Measurements from ENCODE around the gene ZNF692.

The ZNF692 gene

DNA sequence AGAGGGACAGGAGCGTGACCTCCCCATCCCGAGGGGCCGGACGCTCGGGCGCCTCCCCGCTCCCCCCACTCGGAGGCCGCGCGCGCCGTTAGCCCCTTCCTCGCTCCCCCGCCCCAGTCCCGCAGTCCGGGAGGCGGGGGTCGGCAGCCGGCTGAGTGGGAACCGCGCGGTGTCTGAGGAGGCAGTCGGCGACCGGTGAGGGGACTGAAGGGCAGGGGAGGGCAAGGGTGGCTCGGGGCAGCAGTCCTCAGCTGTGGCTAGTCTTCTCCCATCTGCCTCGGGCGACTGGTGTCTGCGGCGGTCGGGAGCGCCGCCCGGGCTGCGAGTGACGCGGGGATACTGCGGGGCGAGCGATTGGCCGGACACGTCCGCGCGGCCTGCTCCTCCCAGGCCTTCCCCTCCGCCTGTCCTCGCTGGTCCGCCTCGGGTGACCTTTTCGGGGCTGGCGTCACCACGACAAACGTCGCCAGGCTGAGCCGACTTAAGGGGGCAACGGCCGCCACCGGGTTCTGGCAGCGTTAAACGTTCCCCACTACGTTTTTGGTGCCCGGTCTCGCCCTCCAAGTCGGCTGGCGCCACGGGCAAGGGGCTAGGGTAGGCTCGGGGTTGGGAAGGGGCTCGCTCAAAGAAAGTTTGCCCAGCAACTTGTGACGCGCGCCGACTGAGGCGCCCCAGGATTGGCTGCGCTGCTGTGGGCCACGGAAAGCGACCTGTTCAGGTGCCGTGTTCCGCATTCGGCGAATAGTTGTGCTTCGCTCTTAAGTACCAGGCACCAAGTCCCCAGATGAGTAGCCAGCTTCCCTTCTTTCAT is 20.3 kb downstream of the ZNF692 start:
- TF ChIP-seq TEAD4 (IDR thresholded peaks at IDR 0.05) = peak; percentile 75
- TF ChIP-seq EP300 (IDR thresholded peaks at IDR 0.05; ENCODE audit: borderline replicate concordance) = peak; percentile 22; the same call in 1 of the 2 replicates
- TF ChIP-seq NFIC (IDR thresholded peaks at IDR 0.05) = no peak
- peak; percentile 62 for TF ChIP-seq TCF12 (IDR thresholded peaks at IDR 0.05; ENCODE audit: low read depth)
- TF ChIP-seq RAD21 (IDR thresholded peaks at IDR 0.05; ENCODE audit: low read depth) = no peak
- TF ChIP-seq ZBTB7A (IDR thresholded peaks at IDR 0.05; ENCODE audit: low read depth) = peak; percentile 86
- TF ChIP-seq, protein P1, sequence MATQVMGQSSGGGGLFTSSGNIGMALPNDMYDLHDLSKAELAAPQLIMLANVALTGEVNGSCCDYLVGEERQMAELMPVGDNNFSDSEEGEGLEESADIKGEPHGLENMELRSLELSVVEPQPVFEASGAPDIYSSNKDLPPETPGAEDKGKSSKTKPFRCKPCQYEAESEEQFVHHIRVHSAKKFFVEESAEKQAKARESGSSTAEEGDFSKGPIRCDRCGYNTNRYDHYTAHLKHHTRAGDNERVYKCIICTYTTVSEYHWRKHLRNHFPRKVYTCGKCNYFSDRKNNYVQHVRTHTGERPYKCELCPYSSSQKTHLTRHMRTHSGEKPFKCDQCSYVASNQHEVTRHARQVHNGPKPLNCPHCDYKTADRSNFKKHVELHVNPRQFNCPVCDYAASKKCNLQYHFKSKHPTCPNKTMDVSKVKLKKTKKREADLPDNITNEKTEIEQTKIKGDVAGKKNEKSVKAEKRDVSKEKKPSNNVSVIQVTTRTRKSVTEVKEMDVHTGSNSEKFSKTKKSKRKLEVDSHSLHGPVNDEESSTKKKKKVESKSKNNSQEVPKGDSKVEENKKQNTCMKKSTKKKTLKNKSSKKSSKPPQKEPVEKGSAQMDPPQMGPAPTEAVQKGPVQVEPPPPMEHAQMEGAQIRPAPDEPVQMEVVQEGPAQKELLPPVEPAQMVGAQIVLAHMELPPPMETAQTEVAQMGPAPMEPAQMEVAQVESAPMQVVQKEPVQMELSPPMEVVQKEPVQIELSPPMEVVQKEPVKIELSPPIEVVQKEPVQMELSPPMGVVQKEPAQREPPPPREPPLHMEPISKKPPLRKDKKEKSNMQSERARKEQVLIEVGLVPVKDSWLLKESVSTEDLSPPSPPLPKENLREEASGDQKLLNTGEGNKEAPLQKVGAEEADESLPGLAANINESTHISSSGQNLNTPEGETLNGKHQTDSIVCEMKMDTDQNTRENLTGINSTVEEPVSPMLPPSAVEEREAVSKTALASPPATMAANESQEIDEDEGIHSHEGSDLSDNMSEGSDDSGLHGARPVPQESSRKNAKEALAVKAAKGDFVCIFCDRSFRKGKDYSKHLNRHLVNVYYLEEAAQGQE (IDR thresholded peaks at IDR 0.05; ENCODE audit: low read depth) = no peak
- peak; percentile 93 for TF ChIP-seq CREB1 (IDR thresholded peaks at IDR 0.05; ENCODE audit: low read depth)
- peak; percentile 85 for TF ChIP-seq TAF1 (IDR thresholded peaks at IDR 0.05; ENCODE audit: low read depth)
- peak; percentile 41; the same call in 1 of the 2 replicates for TF ChIP-seq FOXM1 (IDR thresholded peaks at IDR 0.05; ENCODE audit: borderline replicate concordance, low read depth)
- no peak for TF ChIP-seq CEBPB (IDR thresholded peaks at IDR 0.05)
- TF ChIP-seq, protein P2, sequence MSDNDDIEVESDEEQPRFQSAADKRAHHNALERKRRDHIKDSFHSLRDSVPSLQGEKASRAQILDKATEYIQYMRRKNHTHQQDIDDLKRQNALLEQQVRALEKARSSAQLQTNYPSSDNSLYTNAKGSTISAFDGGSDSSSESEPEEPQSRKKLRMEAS (IDR thresholded peaks at IDR 0.05) = peak; percentile 75; the same call in 1 of the 2 replicates
- TF ChIP-seq, protein P3, sequence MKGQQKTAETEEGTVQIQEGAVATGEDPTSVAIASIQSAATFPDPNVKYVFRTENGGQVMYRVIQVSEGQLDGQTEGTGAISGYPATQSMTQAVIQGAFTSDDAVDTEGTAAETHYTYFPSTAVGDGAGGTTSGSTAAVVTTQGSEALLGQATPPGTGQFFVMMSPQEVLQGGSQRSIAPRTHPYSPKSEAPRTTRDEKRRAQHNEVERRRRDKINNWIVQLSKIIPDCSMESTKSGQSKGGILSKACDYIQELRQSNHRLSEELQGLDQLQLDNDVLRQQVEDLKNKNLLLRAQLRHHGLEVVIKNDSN (IDR thresholded peaks at IDR 0.05) = no peak
- TF ChIP-seq EGR1 (IDR thresholded peaks at IDR 0.05) = no peak
- no peak; the same call in none of the 2 replicates for TF ChIP-seq YY1 (IDR thresholded peaks at IDR 0.05; ENCODE audit: low read depth)

DNA sequence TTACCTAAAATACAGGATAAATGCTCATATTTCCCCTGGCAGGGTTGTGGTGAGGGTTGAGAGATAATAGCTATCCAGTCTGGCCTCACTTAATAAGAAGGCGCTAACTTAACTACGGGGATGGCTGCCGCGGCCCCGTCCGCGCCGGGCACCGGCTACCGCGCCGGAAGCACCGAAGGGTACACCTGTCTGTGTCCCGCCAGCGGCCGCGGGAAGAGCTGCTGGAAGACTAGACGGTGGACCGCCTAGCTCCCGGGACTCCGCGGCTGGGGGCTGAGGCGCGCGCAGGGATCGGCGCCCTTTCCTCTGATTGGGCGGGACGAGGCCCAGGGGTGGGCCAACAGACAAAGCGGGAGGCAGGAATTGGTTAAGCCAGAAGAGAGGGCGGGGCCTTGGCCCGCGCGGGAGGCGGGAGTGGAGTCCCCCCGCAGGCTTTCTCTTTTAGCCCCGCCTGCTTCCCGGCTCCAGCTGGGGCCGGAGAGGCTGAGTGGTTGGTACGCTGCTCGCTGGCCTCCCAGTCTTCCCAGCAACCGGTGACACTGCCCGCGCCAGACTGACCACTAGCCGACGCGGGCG is 21.0 kb downstream of the ZNF692 start, which contains the start of gene ZNF672:
ZNF672 (plus strand) TSS at position 444 of the 576 bp plus-strand sequence. CDS start 9,051 bp downstream, outside the sequence.
- peak; percentile 12; the same call in 1 of the 2 replicates for TF ChIP-seq NFIC (IDR thresholded peaks at IDR 0.05)
- peak; percentile 86 for TF ChIP-seq TAF1 (IDR thresholded peaks at IDR 0.05; ENCODE audit: low read depth)
- TF ChIP-seq YY1 (IDR thresholded peaks at IDR 0.05; ENCODE audit: low read depth) = no peak
- TF ChIP-seq ZBTB7A (IDR thresholded peaks at IDR 0.05; ENCODE audit: low read depth) = peak; percentile 42
- TF ChIP-seq EGR1 (IDR thresholded peaks at IDR 0.05) = no peak
- TF ChIP-seq RAD21 (IDR thresholded peaks at IDR 0.05; ENCODE audit: low read depth) = peak; percentile 7; the same call in 1 of the 2 replicates
- TF ChIP-seq FOXM1 (IDR thresholded peaks at IDR 0.05; ENCODE audit: borderline replicate concordance, low read depth) = no peak
- TF ChIP-seq, protein P2 (IDR thresholded peaks at IDR 0.05) = peak; percentile 57; the same call in 1 of the 2 replicates
- no peak for TF ChIP-seq TEAD4 (IDR thresholded peaks at IDR 0.05)
- TF ChIP-seq EP300 (IDR thresholded peaks at IDR 0.05; ENCODE audit: borderline replicate concordance) = no peak
- TF ChIP-seq, protein P3 (IDR thresholded peaks at IDR 0.05) = peak; percentile 38
- TF ChIP-seq, protein P1 (IDR thresholded peaks at IDR 0.05; ENCODE audit: low read depth) = no peak
- TF ChIP-seq CREB1 (IDR thresholded peaks at IDR 0.05; ENCODE audit: low read depth) = peak; percentile 87
- TF ChIP-seq CEBPB (IDR thresholded peaks at IDR 0.05) = no peak

DNA sequence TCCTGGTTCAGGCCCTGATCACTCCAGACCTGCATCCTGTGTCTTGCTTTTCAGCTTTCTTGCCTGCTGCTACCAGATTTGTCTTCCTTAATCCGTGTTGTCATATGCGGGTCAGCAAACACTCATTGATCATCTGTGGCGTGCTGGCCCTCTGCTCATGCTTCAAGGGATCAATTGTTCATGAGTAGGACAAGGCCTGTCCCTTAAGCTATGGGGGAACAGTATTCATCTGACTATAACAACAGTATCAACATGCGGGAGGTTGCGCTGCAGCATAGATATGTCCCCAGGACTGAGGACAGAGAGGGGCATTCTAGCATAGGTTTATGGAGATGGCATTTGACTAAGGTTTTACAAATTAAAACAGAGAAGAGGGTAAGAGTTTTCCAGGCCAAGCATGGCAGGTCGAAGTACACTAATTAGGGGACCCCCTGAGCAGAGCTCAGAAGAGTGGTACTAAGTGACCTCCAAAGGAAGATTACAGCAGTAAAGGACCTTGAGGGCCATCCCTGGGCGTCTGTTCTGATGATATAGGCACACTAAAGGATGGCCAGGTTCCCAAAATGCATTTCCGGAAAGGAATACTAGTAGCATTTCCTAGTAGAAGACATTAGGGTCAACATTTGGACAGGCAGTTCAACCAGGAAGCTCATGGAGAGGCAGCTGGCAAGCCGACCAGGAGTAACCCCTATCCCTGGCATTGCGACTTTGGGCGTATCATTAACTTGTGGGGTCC is 21.7 kb downstream of the ZNF692 start:
- TF ChIP-seq, protein P3 (IDR thresholded peaks at IDR 0.05) = no peak
- TF ChIP-seq, protein P1 (IDR thresholded peaks at IDR 0.05; ENCODE audit: low read depth) = no peak
- TF ChIP-seq RAD21 (IDR thresholded peaks at IDR 0.05; ENCODE audit: low read depth) = no peak

All from Ishikawa (cell line).